Ishikawa (cell line): ENCODE data around the gene PRPF19.

Experiments
- CEBPB ChIP-seq: IDR thresholded peaks from 2 replicates; pipeline ENCODE4 v1.6.1; 2012
- CREB1 ChIP-seq: IDR thresholded peaks from 2 replicates; pipeline ENCODE4 v1.6.1; 2012; ENCODE audit warnings: low read depth
- EGR1 ChIP-seq: IDR thresholded peaks from 2 replicates; pipeline ENCODE4 v1.6.1; 2012
- EP300 ChIP-seq: IDR thresholded peaks from 2 replicates; pipeline ENCODE4 v1.6.1; 2012; ENCODE audit warnings: borderline replicate concordance
- FOXM1 ChIP-seq: IDR thresholded peaks from 2 replicates; pipeline ENCODE4 v1.6.1; 2012; ENCODE audit warnings: low read depth, borderline replicate concordance
- NFIC ChIP-seq: IDR thresholded peaks from 2 replicates; pipeline ENCODE4 v1.6.1; 2012
- RAD21 ChIP-seq: IDR thresholded peaks from 2 replicates; pipeline ENCODE4 v1.6.1; 2012; ENCODE audit warnings: low read depth
- REST ChIP-seq: IDR thresholded peaks from 2 replicates; pipeline ENCODE4 v1.6.1; 2012; ENCODE audit warnings: low read depth, mild to moderate bottlenecking
- TAF1 ChIP-seq: IDR thresholded peaks from 2 replicates; pipeline ENCODE4 v1.6.1; 2012; ENCODE audit warnings: low read depth, mild to moderate bottlenecking
- TCF12 ChIP-seq: IDR thresholded peaks from 2 replicates; pipeline ENCODE4 v1.6.1; 2012; ENCODE audit warnings: low read depth
- TEAD4 ChIP-seq: IDR thresholded peaks from 2 replicates; pipeline ENCODE4 v1.6.1; 2012
- YY1 ChIP-seq: IDR thresholded peaks from 2 replicates; pipeline ENCODE4 v1.6.1; 2012; ENCODE audit warnings: low read depth
- ZBTB7A ChIP-seq: IDR thresholded peaks from 2 replicates; pipeline ENCODE4 v1.6.1; 2012; ENCODE audit warnings: low read depth
- TF ChIP-seq, protein P1 (sequence below): IDR thresholded peaks from 2 replicates; pipeline ENCODE4 v1.6.1; 2012
- TF ChIP-seq, protein P2 (sequence below): IDR thresholded peaks from 2 replicates; pipeline ENCODE4 v1.6.1; 2012

Gene PRPF19

DNA sequence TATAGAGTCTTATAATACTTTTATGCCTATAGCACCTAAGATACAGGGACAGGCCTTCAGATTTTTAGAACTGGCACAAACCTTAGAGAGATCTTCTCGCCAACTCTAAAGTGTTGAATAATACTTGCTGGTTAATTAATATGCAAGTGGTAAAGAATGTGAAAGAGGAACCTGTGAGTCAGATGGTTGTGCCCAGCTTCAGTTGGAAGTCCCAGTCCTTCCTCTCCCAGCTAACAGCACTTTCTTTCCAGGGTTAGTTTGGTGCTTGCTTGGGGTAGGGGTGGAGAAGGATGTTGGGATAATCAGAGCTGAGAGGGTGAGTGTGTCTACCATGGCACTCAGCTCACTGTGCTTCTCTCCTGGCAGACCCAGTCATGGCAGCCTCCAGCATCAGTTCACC, 12.9 kb upstream of the PRPF19 start:
- TF ChIP-seq FOXM1 = no peak
- no peak for TF ChIP-seq TCF12
- TF ChIP-seq, protein P1, sequence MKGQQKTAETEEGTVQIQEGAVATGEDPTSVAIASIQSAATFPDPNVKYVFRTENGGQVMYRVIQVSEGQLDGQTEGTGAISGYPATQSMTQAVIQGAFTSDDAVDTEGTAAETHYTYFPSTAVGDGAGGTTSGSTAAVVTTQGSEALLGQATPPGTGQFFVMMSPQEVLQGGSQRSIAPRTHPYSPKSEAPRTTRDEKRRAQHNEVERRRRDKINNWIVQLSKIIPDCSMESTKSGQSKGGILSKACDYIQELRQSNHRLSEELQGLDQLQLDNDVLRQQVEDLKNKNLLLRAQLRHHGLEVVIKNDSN = no peak
- no peak for TF ChIP-seq ZBTB7A
- TF ChIP-seq YY1 = no peak
- no peak for TF ChIP-seq EGR1
- no peak for TF ChIP-seq CEBPB
- TF ChIP-seq REST = no peak
- TF ChIP-seq RAD21 = no peak

DNA sequence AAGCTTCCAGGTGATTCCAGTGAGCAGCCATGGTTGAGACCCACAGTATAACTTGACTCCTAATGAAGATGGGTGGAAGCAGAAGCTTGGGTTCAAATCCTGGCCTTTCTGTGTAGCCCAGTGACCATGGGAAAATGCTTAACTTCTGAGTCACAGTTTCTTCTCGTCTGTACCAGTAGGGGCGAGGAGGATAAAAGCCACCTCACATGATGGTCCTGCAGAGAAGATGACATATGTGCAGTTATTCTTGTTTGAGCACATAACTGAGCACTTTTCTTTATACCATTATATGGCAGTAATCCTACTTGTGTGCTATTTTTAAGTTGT, 12.5 kb upstream of the PRPF19 start:
- no peak for TF ChIP-seq CEBPB
- TF ChIP-seq CREB1 = no peak
- TF ChIP-seq REST = no peak

DNA sequence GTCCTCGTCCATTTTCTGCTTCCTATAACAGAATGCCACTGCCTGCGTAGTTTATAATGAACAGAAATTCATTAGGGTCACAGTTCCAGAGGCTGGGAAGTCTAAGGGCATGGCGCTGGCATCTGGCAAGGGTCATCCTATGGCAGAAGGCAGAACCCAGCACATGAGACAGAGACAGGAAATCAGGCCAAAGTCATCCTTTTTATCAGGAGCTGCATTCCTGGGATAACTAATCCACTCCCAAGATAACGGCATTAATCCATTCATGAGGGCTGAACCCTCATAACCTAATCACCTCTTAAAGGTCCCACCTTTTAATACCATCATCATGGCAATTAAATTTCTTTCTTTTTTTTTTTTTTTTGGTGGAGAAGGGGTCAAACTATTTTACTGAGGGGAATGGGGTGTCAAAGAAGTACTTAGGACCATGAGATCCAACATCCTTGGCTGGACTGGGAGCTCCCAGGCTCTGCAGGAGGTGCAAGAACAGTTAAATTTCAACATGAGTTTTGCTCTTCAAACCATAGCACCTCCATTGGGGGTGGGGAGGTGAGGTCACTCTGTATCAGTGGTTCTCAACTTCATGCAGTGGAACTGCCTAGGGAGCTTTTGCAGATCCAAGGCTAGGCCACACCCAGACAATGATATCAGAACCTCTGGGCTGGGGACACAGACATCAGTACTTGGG, 12.0 kb upstream of the PRPF19 start:
- TF ChIP-seq, protein P1 = no peak
- TF ChIP-seq, protein P2, sequence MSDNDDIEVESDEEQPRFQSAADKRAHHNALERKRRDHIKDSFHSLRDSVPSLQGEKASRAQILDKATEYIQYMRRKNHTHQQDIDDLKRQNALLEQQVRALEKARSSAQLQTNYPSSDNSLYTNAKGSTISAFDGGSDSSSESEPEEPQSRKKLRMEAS = no peak
- TF ChIP-seq EP300 (no peak), YY1 (no peak), CEBPB (no peak), TAF1 (no peak), TEAD4 (no peak), CREB1 (no peak), REST (no peak), RAD21 (no peak), NFIC (no peak), ZBTB7A (no peak), FOXM1 (no peak), TCF12 (no peak), EGR1 (no peak)

GRCh38 chr11:60917267-60917666, 10.9 kb upstream of the PRPF19 start:
- no peak for TF ChIP-seq REST
